ENCODE measurements around the gene SAMD10.
A peak's percentile ranks its signal among the peaks of the same experiment; 100 is the strongest.
"Not testable (repeated sequence)": the region's sequence is repeated elsewhere in the genome, so short reads cannot be mapped to it uniquely, and the experiment has no call there.

The SAMD10 gene

DNA sequence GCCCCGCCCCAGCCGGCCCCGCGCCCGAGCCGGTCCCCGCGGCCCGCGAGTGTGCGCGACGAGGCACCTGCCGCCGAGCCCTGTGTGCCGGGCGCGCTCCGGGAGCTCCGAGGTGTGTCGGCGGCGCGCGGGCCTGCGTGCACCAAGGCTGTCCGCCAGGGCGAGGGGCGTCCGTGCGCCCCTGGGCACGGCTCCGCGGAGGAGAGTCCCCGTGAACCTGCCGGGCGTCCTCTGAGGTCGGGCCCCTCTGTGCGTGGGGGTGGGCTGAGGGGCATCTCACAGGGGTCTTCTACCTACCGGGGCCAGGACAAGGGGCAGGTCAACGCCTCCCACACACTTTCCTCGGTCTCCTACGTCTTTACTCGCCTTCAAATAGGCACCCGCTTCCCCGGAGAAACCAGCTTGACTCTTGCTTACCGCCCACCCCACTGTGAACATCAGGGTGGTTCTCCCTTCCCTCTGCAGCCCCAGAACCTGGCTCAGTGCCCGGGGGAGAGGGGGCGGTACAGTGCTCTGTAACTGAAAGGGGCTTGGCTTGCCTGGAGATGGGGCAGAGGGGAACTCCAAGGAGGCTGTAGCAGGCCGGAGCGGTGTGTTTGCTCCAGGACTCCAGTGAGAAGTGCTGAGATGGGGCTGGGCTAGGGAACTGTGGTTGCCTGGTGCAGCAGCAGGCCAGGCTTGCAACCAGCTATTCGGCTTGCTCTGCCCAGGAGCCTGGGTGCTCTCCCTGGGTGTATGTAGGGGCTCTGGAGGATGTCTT, at the start of gene SAMD10:
Gene SAMD10, minus strand, starts transcription at position 86 of the 760 bp plus-strand sequence. CDS start 175 bp downstream, outside the sequence.
- H3K36me3 Mint-ChIP-seq (ENCODE audit: low read depth), result peaks cover 38% of the 10 kb centered on the region
- H3K9me3 Mint-ChIP-seq, result no peaks in the 10 kb centered on the region
- peak within 1 kb of the TSS; percentile 85 for H3K27ac Mint-ChIP-seq
- H3K27me3 Mint-ChIP-seq, result peaks cover 5% of the 10 kb centered on the region
- intact Hi-C loops (cut with micrococcal nuclease), result loop anchor here (2.0 to 5.0 kb wide), 2 partner anchors 83 to 143 kb away; partner anchors contain the start of gene TCEA2
- peak within 1 kb of the TSS; percentile 81 for H3K4me3 Mint-ChIP-seq
- peaks cover 61% of the 10 kb centered on the region for H3K4me1 Mint-ChIP-seq (ENCODE audit: low read depth)

DNA sequence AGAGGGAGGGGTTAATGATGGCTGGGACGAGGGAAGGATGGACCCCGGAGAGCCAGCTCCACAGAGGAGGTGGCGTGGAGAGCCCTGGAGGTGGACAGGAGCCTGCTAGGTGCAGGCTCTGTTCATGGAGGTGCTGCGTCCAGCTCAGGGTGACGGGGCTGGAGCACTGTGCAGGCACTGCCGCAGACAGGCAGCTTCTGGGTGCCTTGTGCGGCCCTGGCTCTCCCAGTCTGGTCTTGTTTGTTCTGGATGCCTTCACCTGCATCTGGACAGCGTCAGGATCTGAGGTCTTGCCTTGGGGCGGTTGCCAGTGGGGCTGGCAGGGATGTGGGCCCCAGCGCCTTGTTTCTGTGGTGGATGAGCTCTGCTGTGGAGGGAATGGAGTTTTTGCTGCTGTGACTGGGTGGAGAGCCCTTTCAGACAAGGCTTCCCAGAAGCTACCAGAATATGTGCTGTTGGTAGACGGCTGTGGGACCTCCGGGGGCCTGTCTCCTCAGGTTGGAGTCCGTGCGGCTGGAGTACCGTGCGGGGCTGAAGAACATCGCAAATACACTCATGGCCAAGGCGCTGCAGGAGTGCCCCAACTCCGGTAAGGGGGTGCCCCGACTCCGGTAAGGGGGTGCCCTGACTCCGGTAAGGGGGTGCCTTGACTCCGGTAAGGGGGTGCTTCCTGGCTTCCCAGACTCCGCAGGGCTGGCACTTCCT, 48.7 kb upstream of the SAMD10 start:
- H3K4me1 Mint-ChIP-seq (ENCODE audit: low read depth), result no peaks in the 10 kb centered on the region
- H3K27me3 Mint-ChIP-seq, result no peaks in the 10 kb centered on the region
- no peak overlapping the region for H3K27ac Mint-ChIP-seq
- intact Hi-C loops (cut with micrococcal nuclease), result no loop called here
- H3K9me3 Mint-ChIP-seq, result no peaks in the 10 kb centered on the region
- peaks cover 100% of the 10 kb centered on the region for H3K36me3 Mint-ChIP-seq (ENCODE audit: low read depth)
- no peak overlapping the region for H3K4me3 Mint-ChIP-seq

DNA sequence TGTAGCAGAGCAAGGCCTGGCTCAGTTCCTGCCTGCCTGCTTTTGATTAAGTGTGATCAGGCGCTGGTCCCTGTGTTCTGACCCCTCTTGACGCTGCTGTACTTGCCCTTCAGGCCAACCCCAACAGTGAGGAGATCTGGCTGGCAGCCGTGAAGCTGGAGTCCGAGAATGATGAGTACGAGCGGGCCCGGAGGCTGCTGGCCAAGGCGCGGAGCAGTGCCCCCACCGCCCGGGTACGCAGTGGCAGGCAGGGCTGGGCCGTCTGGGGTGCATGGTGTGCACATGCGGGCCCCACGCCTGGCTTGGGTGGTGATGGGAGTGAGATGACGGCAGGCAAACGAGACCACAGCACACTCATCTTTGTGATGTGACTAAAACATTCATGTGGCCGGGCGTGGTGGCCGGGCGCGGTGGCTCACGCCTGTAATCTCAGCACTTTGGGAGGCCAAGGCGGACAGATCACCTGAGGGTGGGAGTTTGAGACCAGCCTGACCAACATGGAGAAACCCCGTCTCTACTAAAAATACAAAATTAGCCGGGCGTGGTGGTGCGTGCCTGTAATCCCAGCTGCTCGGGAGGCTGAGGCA, 46.5 kb upstream of the SAMD10 start:
- Mint-ChIP-seq H3K36me3 (ENCODE audit: low read depth) (peaks cover 100% of the 10 kb centered on the region), H3K4me1 (ENCODE audit: low read depth) (no peaks in the 10 kb centered on the region), H3K27ac (no peak overlapping the region), H3K4me3 (no peak overlapping the region), H3K27me3 (no peaks in the 10 kb centered on the region), H3K9me3 (no peaks in the 10 kb centered on the region)
- intact Hi-C loops (cut with micrococcal nuclease), result no loop called here

DNA sequence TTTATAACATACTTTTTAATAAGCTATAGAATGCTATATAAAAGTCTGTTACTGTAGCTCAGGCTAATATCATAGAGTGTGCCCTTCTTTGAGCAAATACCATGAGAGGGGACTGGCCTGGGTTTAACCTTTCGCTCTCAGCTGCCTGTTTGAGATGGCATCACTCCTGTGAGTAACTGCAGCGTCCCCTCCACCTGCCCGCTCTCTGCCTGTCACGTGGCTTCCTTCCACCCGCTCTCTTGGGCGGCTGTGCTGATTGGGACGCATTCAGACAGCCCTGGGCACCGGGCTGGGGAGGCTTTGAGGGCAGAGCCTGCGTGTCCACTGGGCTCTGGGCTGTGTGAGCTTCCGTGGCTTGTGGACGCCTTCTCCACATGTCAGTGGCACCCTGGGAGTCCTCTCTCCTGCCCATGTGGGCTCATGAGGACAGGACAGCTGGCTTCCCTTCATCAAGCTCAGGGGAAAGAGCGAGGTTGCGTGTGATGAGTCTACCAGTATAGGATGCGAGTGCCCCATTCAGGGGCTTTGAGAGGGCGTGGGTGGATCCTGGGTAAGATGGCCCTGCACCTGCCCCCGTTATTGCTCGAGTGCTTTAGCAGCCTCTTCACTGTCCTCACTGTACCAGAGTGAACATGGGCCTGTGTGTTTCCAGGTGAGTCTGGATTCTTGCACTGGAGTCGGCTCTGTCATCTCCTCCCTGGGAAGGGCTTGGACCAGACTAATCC, 45.8 kb upstream of the SAMD10 start:
- intact Hi-C loops (cut with micrococcal nuclease), result no loop called here
- Mint-ChIP-seq H3K27ac (no peak overlapping the region), H3K4me3 (no peak overlapping the region), H3K36me3 (ENCODE audit: low read depth) (peaks cover 99% of the 10 kb centered on the region), H3K27me3 (no peaks in the 10 kb centered on the region), H3K9me3 (no peaks in the 10 kb centered on the region), H3K4me1 (ENCODE audit: low read depth) (no peaks in the 10 kb centered on the region)

DNA sequence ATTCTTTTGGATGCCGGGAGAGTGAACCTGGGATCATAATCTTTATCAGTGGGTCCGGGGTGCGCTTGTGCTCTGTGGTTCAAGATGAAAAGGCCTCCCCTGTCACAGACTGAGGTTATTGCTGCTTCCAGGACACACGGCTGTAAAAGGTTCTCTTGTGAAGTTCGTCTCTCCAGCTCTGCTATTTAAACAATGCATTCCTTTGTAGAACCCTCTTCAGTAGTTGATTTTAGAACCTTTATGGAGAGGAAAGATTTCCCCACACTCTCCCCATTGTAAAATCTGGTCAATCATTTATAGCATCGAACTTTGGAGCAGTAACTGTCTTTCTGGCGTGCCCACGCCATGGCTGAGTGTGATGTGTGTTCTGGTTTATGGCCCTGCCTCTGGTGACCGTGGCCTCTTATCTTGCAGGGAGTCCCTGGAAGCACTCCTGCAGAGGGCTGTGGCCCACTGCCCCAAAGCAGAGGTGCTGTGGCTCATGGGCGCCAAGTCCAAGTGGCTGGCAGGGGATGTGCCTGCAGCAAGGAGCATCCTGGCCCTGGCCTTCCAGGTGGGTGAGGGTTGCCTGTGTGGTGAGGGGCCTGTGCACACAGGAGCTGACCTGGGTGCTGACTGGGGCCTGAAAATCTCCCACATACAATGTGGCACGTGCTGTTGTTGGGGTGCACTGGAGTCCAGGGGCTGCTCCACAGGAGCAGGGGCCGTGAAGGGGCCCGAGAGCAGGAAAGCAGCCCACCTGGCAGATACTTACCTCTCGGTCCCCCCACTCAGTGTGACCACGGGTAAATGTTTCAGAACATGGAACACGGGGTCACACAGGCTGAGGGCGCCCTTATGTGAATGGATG, 44.9 kb upstream of the SAMD10 start:
- Mint-ChIP-seq H3K27ac (no peak overlapping the region), H3K36me3 (ENCODE audit: low read depth) (peaks cover 99% of the 10 kb centered on the region), H3K9me3 (no peaks in the 10 kb centered on the region), H3K27me3 (no peaks in the 10 kb centered on the region), H3K4me1 (ENCODE audit: low read depth) (no peaks in the 10 kb centered on the region), H3K4me3 (no peak overlapping the region)
- intact Hi-C loops (cut with micrococcal nuclease), result no loop called here

DNA sequence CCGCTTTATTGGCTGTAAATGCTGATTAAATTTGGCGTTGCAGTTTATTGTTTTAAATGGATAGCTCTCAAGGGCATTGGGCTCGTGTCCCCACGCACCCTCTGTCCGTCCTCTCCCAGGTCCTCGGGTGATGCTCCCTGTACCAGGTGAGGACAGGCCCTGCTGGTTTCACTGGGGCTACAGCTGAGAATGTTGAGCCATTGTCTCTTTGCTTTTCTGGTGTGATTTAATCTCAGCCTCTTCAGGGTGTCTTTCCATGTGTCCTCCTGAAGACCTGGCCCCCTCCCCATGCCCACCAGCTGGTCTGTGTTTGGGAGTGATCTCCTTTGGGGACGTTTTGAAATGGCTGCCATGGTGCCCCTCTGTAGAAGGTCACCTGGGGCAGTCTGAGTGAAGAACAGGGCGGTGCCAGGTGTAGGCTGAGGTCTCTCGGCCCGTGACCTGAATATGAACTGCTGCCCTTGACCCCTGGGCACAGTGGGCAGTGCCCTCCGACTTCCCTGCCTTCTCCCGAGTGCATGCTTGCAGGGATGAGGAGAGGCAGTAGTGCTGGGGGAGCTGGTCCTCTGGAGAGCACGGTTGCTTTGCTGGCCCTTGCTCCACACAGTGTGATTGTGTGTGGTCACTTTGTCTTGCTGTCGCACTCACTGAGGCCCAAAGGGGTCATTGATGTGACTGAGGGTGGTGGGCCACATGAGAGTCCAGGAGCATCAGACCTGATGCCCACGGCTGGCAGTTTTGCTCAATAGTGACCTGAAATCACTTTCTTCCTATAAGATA, 44.1 kb upstream of the SAMD10 start:
- Mint-ChIP-seq H3K27me3 (no peaks in the 10 kb centered on the region), H3K9me3 (no peaks in the 10 kb centered on the region), H3K4me3 (no peak overlapping the region), H3K4me1 (ENCODE audit: low read depth) (no peaks in the 10 kb centered on the region), H3K36me3 (ENCODE audit: low read depth) (peaks cover 99% of the 10 kb centered on the region), H3K27ac (no peak overlapping the region)
- intact Hi-C loops (cut with micrococcal nuclease), result no loop called here

DNA sequence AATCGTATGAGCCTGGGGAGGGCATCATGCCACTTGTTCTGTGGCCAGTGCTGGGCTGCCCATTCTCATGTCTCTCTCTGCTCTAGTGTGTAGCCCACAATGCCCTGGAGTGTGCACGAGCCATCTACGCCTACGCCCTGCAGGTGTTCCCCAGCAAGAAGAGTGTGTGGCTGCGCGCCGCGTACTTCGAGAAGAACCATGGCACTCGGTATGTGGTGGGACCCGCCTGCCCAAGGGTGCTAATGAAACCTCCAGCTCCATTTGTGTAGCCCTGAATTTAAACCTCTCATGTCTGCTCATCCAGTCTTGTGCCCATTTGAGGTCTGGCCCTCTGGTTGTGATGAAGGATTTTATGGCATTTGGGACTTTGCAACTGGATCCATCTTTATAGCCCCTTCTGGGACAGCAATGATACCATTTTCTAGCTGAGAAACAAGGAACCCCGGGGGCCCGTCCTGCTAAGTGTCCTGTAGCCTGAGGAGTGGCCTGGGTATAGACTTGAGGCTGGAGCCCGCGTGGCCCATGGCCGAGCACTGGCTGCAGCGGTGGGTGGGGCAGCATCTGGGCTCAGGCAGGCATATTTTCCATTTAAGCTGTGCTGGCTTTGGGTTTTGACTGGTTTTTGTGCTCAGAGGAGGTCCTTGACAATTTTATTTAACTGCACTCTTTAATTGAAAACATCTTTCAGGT, 43.4 kb upstream of the SAMD10 start:
- Mint-ChIP-seq H3K27ac (no peak overlapping the region), H3K36me3 (ENCODE audit: low read depth) (peaks cover 99% of the 10 kb centered on the region), H3K27me3 (no peaks in the 10 kb centered on the region), H3K9me3 (no peaks in the 10 kb centered on the region), H3K4me1 (ENCODE audit: low read depth) (no peaks in the 10 kb centered on the region), H3K4me3 (no peak overlapping the region)
- intact Hi-C loops (cut with micrococcal nuclease), result no loop called here

DNA sequence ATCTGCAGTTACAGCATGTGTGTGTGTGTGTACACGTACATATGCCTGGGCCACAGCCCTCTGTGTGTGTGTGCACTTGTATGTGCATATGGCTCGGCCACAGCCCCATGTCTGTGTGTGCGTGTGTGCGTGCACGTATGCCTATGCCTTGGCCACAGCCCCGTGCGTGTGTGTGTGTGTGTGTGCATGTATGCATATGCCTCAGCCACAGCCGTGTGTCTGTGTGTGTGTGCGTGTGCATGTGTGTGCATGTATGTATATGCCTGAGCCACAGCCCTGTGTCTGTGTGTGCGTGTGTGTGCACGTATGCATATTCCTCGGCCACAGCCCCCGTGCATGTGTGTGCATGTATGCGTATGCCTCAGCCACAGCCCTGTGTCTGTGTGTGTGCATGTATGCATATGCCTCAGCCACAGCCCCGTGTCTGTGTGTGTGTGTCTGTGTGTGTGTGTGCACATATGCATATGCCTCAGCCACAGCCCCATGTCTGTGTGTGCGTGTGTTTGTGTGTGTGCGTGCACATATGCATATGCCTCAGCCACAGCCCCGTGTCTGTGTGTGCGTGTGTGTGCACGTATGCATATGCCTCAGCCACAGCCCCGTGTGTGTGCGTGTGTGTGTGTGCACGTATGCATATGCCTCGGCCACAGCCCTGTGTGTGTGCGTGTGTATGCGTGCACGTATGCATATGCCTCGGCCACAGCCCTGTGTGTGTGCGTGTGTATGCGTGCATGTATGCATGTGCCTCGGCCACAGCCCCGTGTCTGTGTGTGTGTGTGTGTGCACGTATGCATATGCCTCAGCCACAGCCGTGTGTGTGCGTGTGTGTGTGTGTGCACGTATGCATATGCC, 41.9 kb upstream of the SAMD10 start:
- no peaks in the 10 kb centered on the region for H3K27me3 Mint-ChIP-seq
- intact Hi-C loops (cut with micrococcal nuclease), result no loop called here

DNA sequence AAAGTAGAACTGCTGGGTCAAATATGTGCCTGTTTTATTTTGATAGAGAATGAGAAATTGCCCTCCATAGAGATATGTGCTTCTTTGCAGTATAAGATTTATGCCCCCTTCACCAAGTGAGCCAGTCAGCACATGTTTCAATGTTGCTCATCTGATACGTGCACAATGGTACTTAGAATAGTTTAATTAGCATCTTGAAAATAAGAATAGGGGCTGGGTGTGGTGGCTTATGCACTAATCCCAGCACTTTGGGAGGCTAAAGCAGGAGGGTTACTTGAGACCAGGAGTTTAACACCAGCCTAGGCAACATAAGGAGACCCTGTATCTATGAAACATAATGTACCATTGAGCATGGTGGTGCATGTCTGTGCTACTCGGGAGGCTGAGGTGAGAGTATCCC, 36.2 kb upstream of the SAMD10 start:
- no peaks in the 10 kb centered on the region for H3K4me1 Mint-ChIP-seq (ENCODE audit: low read depth)
- no peak overlapping the region for H3K4me3 Mint-ChIP-seq
- no peak overlapping the region for H3K27ac Mint-ChIP-seq
- no peaks in the 10 kb centered on the region for H3K27me3 Mint-ChIP-seq
- no peaks in the 10 kb centered on the region for H3K9me3 Mint-ChIP-seq
- peaks cover 90% of the 10 kb centered on the region for H3K36me3 Mint-ChIP-seq (ENCODE audit: low read depth)
- intact Hi-C loops (cut with micrococcal nuclease), result no loop called here

More for the DNA sequence above, 41.9 kb upstream of the SAMD10 start:
- H3K36me3 Mint-ChIP-seq (ENCODE audit: low read depth), result peaks cover 99% of the 10 kb centered on the region
- H3K9me3 Mint-ChIP-seq, result no peaks in the 10 kb centered on the region
- no peaks in the 10 kb centered on the region for H3K4me1 Mint-ChIP-seq (ENCODE audit: low read depth)
- no peak overlapping the region for H3K4me3 Mint-ChIP-seq
- H3K27ac Mint-ChIP-seq, result no peak overlapping the region

DNA sequence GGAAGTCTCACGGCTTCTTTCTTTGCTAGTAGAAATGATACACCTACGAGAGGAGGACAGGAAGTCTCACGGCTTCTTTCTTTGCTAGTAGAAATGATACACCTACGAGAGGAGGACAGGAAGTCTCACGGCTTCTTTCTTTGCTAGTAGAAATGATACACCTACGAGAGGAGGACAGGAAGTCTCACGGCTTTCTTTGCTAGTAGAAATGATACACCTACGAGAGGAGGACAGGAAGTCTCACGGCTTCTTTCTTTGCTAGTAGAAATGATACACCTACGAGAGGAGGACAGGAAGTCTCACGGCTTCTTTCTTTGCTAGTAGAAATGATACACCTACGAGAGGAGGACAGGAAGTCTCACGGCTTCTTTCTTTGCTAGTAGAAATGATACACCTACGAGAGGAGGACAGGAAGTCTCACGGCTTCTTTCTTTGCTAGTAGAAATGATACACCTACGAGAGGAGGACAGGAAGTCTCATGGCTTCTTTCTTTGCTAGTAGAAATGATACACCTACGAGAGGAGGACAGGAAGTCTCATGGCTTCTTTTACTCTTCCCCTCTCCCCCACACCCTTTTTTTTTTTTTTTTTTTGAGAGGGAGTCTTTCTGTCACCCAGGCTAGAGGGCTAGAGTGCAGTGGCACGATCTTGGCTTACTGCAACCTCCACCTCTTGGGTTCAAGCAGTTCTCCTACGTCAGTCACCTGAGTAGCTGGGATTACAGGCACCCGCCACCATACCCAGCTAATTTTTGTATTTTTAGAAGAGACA, 33.1 kb upstream of the SAMD10 start:
- H3K27ac Mint-ChIP-seq; H3K4me3 Mint-ChIP-seq; H3K9me3 Mint-ChIP-seq; intact Hi-C loops (cut with micrococcal nuclease); H3K4me1 Mint-ChIP-seq (ENCODE audit: low read depth); H3K27me3 Mint-ChIP-seq: not testable (repeated sequence)
- peaks cover 91% of the 10 kb centered on the region for H3K36me3 Mint-ChIP-seq (ENCODE audit: low read depth)

DNA sequence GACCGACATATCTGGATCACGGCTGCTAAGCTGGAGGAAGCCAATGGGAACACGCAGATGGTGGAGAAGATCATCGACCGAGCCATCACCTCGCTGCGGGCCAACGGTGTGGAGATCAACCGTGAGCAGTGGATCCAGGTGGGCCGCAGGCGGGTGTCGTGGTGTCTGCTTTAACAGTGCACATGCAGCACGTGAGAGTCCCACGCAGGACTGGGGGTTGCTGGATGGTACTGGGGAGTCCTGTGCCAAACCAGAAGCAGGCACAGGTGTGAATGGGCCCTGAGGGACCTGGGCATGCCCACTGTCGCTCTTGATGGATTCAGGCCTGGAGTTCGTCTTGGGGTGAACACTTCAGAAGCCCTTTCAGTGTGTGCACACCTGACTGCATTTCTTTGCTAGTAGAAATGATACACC, 31.9 kb upstream of the SAMD10 start:
- Mint-ChIP-seq H3K27ac (no peak overlapping the region), H3K4me1 (ENCODE audit: low read depth) (no peaks in the 10 kb centered on the region), H3K9me3 (peaks cover 7% of the 10 kb centered on the region), H3K36me3 (ENCODE audit: low read depth) (peaks cover 91% of the 10 kb centered on the region), H3K4me3 (no peak overlapping the region), H3K27me3 (no peaks in the 10 kb centered on the region)
- intact Hi-C loops (cut with micrococcal nuclease), result no loop called here

Data from dendritic cell treated with granulocyte-macrophage colony-stimulating factor and Interleukin-4, amounts not matched to agents 40 ng/mL and 50 ng/mL, for 4 days (primary cell).